ENCODE results near the gene ADGRF1. TPM values are rescaled to one million over a fixed set of nuclear protein-coding genes. Genes with fewer than 3 reads are reported as not detected.

Gene ADGRF1
- total RNA-seq, 1 experiment from 2014 or later, result 39.6 TPM

DNA sequence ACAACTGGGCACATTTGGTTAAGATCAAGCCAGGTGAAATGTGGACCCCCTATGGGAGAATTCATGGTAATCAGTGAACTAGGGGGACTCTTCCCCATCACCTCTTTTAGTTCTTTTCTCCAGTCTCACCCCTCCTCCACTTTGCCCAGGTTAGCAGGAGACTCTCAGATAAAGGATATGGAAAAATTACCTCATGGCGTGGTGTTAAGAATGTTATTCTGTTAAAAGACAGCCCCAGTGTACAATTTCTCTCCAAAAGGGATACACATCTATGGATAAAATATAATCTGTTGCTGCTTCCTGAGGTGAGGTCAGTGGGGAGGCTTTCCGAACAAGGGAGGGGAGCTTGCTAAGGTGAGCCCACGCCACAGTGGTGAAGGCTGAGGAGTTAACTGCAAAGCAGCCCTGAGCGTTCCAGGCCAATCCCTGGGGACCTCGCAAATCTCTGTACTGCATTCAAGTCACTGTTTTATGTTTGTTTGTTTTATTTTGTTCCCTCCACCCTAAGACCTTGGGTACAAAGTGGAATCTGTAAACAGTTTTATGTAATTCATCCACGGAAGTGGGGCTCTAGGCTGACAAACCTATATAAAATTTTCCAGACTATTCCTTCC lies 52.0 kb downstream of the ADGRF1 start:
- POLR2A ChIA-PET, result no interaction called here
- CTCF ChIA-PET, result interaction anchor here (1.2 to 2.7 kb wide), 2 partner anchors 127 to 141 kb away, joined by 3 to 18 read pairs; no protein-coding TSS in a partner anchor

More for the DNA sequence above, 52.0 kb downstream of the ADGRF1 start:
- Histone ChIP-seq H3K27ac (ENCODE audit: low read depth, low read length) (no peak overlapping the region), H3K4me2 (ENCODE audit: low read length) (no peak overlapping the region), H3K4me3 (replicated peaks in 1 of 2; ENCODE audit: low read depth in 1 of 2, low read length in 2 of 2) (no peak overlapping the region), H3K9me2 (ENCODE audit: insufficient read depth) (no peaks in the 10 kb centered on the region), H3K9ac (ENCODE audit: low read length) (no peak overlapping the region), H2AFZ (ENCODE audit: low read depth, low read length, poor library complexity, severe bottlenecking) (peak overlapping the region; percentile 81), H3K9me3 (ENCODE audit: control insufficient read depth in 1 of 2, insufficient read depth in 1 of 2, low read depth in 1 of 2, low read length in 2 of 2) (no peaks in the 10 kb centered on the region), H3K4me1 (ENCODE audit: control insufficient read depth in 1 of 2, insufficient read depth in 2 of 2, low read length in 2 of 2) (peaks cover 15 to 34% of the 10 kb centered on the region in 2 experiments), H3K79me2 (ENCODE audit: insufficient read depth, low read length) (no peaks in the 10 kb centered on the region), H4K20me1 (ENCODE audit: insufficient read depth) (no peaks in the 10 kb centered on the region), H3K27me3 (ENCODE audit: insufficient read depth, low read length) (no peaks in the 10 kb centered on the region), H3K36me3 (ENCODE audit: control insufficient read depth in 1 of 2, insufficient read depth in 2 of 2, low read length in 2 of 2) (no peaks in the 10 kb centered on the region)
- RAD21 ChIA-PET (ENCODE audit: low non-redundant PET in 1 of 2, low total read pairs in 2 of 2, uncharacterized antibody in 2 of 2, unreplicated experiment in 2 of 2), result interaction anchor here in 1 of 2 experiments (1.0 to 1.3 kb wide), 2 partner anchors 57 to 203 kb away, joined by 3 to 5 read pairs; no protein-coding TSS in a partner anchor
- no peak for DNase-seq (ENCODE audit: low read depth, low spot score)
- intact Hi-C loops (cut with micrococcal nuclease), result loop anchor here (2.0 to 10.0 kb wide), 4 partner anchors 57 to 895 kb away; partner anchors contain the start of gene RCAN2
- no TSS peak for BruUV-seq (replicated peaks)
- TF ChIP-seq, protein P1, sequence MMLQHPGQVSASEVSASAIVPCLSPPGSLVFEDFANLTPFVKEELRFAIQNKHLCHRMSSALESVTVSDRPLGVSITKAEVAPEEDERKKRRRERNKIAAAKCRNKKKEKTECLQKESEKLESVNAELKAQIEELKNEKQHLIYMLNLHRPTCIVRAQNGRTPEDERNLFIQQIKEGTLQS (IDR thresholded peaks at IDR 0.05), result no peak
- TF ChIP-seq, protein P2, sequence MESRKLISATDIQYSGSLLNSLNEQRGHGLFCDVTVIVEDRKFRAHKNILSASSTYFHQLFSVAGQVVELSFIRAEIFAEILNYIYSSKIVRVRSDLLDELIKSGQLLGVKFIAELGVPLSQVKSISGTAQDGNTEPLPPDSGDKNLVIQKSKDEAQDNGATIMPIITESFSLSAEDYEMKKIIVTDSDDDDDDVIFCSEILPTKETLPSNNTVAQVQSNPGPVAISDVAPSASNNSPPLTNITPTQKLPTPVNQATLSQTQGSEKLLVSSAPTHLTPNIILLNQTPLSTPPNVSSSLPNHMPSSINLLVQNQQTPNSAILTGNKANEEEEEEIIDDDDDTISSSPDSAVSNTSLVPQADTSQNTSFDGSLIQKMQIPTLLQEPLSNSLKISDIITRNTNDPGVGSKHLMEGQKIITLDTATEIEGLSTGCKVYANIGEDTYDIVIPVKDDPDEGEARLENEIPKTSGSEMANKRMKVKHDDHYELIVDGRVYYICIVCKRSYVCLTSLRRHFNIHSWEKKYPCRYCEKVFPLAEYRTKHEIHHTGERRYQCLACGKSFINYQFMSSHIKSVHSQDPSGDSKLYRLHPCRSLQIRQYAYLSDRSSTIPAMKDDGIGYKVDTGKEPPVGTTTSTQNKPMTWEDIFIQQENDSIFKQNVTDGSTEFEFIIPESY (IDR thresholded peaks at IDR 0.05; ENCODE audit: extremely low read depth, insufficient replicate concordance, low read length), result no peak
- TF ChIP-seq SP1 (IDR thresholded peaks at IDR 0.05; ENCODE audit: low read depth) (no peak), JUND (IDR thresholded peaks at IDR 0.05) (no peak), YY1 (IDR thresholded peaks at IDR 0.05; ENCODE audit: extremely low read depth, insufficient replicate concordance, low read depth, low read length) (no peak), TCF7L2 (IDR thresholded peaks at IDR 0.05; ENCODE audit: borderline replicate concordance, extremely low read depth, insufficient read depth, insufficient read length) (no peak), ZFX (IDR thresholded peaks at IDR 0.05) (no peak), ELF1 (IDR thresholded peaks at IDR 0.05; ENCODE audit: borderline replicate concordance, low read depth) (no peak), CBX3 (IDR thresholded peaks at IDR 0.05; ENCODE audit: low read depth) (no peak), EZH2phosphoT487 (IDR thresholded peaks at IDR 0.05; ENCODE audit: borderline replicate concordance) (no peak), FOSL1 (IDR thresholded peaks at IDR 0.05; ENCODE audit: low read depth) (no peak)
- TF ChIP-seq, protein P3, sequence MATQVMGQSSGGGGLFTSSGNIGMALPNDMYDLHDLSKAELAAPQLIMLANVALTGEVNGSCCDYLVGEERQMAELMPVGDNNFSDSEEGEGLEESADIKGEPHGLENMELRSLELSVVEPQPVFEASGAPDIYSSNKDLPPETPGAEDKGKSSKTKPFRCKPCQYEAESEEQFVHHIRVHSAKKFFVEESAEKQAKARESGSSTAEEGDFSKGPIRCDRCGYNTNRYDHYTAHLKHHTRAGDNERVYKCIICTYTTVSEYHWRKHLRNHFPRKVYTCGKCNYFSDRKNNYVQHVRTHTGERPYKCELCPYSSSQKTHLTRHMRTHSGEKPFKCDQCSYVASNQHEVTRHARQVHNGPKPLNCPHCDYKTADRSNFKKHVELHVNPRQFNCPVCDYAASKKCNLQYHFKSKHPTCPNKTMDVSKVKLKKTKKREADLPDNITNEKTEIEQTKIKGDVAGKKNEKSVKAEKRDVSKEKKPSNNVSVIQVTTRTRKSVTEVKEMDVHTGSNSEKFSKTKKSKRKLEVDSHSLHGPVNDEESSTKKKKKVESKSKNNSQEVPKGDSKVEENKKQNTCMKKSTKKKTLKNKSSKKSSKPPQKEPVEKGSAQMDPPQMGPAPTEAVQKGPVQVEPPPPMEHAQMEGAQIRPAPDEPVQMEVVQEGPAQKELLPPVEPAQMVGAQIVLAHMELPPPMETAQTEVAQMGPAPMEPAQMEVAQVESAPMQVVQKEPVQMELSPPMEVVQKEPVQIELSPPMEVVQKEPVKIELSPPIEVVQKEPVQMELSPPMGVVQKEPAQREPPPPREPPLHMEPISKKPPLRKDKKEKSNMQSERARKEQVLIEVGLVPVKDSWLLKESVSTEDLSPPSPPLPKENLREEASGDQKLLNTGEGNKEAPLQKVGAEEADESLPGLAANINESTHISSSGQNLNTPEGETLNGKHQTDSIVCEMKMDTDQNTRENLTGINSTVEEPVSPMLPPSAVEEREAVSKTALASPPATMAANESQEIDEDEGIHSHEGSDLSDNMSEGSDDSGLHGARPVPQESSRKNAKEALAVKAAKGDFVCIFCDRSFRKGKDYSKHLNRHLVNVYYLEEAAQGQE (IDR thresholded peaks at IDR 0.05; ENCODE audit: low read depth), result no peak
- TF ChIP-seq, protein P4, sequence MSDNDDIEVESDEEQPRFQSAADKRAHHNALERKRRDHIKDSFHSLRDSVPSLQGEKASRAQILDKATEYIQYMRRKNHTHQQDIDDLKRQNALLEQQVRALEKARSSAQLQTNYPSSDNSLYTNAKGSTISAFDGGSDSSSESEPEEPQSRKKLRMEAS (IDR thresholded peaks at IDR 0.05), result no peak
- TF ChIP-seq, protein P5, sequence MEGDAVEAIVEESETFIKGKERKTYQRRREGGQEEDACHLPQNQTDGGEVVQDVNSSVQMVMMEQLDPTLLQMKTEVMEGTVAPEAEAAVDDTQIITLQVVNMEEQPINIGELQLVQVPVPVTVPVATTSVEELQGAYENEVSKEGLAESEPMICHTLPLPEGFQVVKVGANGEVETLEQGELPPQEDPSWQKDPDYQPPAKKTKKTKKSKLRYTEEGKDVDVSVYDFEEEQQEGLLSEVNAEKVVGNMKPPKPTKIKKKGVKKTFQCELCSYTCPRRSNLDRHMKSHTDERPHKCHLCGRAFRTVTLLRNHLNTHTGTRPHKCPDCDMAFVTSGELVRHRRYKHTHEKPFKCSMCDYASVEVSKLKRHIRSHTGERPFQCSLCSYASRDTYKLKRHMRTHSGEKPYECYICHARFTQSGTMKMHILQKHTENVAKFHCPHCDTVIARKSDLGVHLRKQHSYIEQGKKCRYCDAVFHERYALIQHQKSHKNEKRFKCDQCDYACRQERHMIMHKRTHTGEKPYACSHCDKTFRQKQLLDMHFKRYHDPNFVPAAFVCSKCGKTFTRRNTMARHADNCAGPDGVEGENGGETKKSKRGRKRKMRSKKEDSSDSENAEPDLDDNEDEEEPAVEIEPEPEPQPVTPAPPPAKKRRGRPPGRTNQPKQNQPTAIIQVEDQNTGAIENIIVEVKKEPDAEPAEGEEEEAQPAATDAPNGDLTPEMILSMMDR (IDR thresholded peaks at IDR 0.05 in 2 of 3, conservative IDR thresholded peaks at IDR 0.05 in 1 of 3; ENCODE audit: borderline replicate concordance in 1 of 3, insufficient read depth in 1 of 3, low read depth in 2 of 3, low read length in 2 of 3), result no peak
- no peak for ATAC-seq
